ENCODE data around the gene DSG4.

DNA sequence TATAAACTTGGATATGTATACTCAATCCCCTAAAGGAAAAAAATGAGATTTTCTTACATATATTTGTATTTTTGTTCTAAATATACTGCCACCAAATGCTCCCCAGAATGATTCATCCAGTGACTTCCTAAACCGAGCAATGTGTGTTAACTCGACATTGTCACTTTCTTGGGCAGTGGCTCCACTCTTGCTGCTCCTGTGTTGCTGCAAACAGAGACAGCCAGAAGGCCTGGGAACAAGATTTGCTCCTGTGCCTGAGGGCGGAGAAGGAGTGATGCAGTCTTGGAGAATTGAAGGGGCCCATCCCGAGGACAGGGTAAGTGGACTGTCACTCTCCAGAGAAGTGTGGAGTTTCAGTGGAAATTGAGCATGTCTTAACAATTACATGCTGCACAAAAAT, 32.7 kb downstream of the DSG4 start:
- TF ChIP-seq, protein P1, sequence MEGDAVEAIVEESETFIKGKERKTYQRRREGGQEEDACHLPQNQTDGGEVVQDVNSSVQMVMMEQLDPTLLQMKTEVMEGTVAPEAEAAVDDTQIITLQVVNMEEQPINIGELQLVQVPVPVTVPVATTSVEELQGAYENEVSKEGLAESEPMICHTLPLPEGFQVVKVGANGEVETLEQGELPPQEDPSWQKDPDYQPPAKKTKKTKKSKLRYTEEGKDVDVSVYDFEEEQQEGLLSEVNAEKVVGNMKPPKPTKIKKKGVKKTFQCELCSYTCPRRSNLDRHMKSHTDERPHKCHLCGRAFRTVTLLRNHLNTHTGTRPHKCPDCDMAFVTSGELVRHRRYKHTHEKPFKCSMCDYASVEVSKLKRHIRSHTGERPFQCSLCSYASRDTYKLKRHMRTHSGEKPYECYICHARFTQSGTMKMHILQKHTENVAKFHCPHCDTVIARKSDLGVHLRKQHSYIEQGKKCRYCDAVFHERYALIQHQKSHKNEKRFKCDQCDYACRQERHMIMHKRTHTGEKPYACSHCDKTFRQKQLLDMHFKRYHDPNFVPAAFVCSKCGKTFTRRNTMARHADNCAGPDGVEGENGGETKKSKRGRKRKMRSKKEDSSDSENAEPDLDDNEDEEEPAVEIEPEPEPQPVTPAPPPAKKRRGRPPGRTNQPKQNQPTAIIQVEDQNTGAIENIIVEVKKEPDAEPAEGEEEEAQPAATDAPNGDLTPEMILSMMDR (conservative IDR thresholded peaks at IDR 0.05 in 1 of 2, IDR thresholded peaks at IDR 0.05 in 1 of 2; ENCODE audit: extremely low read depth in 1 of 2, insufficient read depth in 1 of 2, low read depth in 1 of 2, low read length in 2 of 2), result no peak
- no peak for TF ChIP-seq EZH2 (IDR thresholded peaks at IDR 0.05; ENCODE audit: borderline replicate concordance, low read length)

Measured in mammary epithelial cell (primary cell).